Common myeloid progenitor, CD34-positive (primary cell): Measurements from ENCODE around the gene MYO6.
A peak's percentile ranks its signal among the peaks of the same experiment; 100 is the strongest.

Source experiments
- CTCF ChIA-PET: fragments of 350-600 bp; sonication (Branson Sonifier 250); formaldehyde crosslinking; loops from one replicate; lab custom pipeline; 2021; ENCODE audit warnings: antibody characterized with exemption; lab: Charles Lee
- POLR2A ChIA-PET: fragments of 350-600 bp; sonication (Branson Sonifier 250); formaldehyde crosslinking; loops from one replicate; lab custom pipeline; 2021; ENCODE audit warnings: antibody characterized with exemption; lab: Charles Lee
- DNase-seq, 3 donors: peaks; one replicate each; pipeline versions ENCODE4 v3.0.0 to v3.0.0-alpha.2; 2013
- H3K27ac ChIP-seq, 2 experiments: 1 replicate in 1 of 2; 2 replicates in 1 of 2; pipeline ENCODE4 v1.7.0; 2013; ENCODE audit warnings: inconsistent platforms in 2 of 2, low read length in 2 of 2, mild to moderate bottlenecking in 2 of 2, low read depth in 1 of 2, moderate library complexity in 1 of 2; ENCODE audit not compliant: severe bottlenecking in 2 of 2, insufficient read depth in 1 of 2, poor library complexity in 1 of 2
- H3K27me3 ChIP-seq, 5 experiments: replicated peaks in 2 of 5; 1 replicate in 3 of 5; 2 replicates in 2 of 5; pipeline versions ENCODE4 v1.6.1 to v1.7.0; 2013; ENCODE audit warnings: low read length in 4 of 5, mild to moderate bottlenecking in 2 of 5, moderate library complexity in 2 of 5, inconsistent platforms in 1 of 5; ENCODE audit not compliant: insufficient read depth in 5 of 5, control insufficient read depth in 4 of 5
- H3K36me3 ChIP-seq, 4 experiments: 1 replicate in 2 of 4; 2 replicates in 2 of 4; pipeline versions ENCODE4 v1.6.1 to v1.7.0; 2013; ENCODE audit warnings: low read length in 3 of 4, control low read depth in 1 of 4, mild to moderate bottlenecking in 1 of 4; ENCODE audit not compliant: control insufficient read depth in 4 of 4, insufficient read depth in 4 of 4
- H3K4me1 ChIP-seq, 4 experiments: 1 replicate in 3 of 4; 2 replicates in 1 of 4; pipeline versions ENCODE4 v1.6.1 to v1.7.1; 2013; ENCODE audit warnings: low read length in 3 of 4, mild to moderate bottlenecking in 3 of 4, control low read depth in 1 of 4, inconsistent platforms in 1 of 4, moderate library complexity in 1 of 4; ENCODE audit not compliant: control insufficient read depth in 4 of 4, insufficient read depth in 4 of 4; ENCODE audit errors: control extremely low read depth in 1 of 4
- H3K4me3 ChIP-seq, 7 experiments: 1 replicate in 4 of 7; 2 replicates in 3 of 7; pipeline versions ENCODE4 v1.5.1 to v1.7.0; 2013; ENCODE audit warnings: mild to moderate bottlenecking in 7 of 7, low read length in 6 of 7, moderate library complexity in 6 of 7, inconsistent platforms in 2 of 7, low read depth in 2 of 7, control low read depth in 1 of 7; ENCODE audit not compliant: insufficient read depth in 4 of 7, control insufficient read depth in 1 of 7; ENCODE audit errors: extremely low read depth in 1 of 7
- H3K9me3 ChIP-seq, 5 experiments: 1 replicate in 4 of 5; 2 replicates in 1 of 5; pipeline versions ENCODE4 v1.6.1 to v1.7.1; 2013; ENCODE audit warnings: low read length in 4 of 5, mild to moderate bottlenecking in 2 of 5, inconsistent platforms in 1 of 5, low read depth in 1 of 5, moderate library complexity in 1 of 5; ENCODE audit not compliant: control insufficient read depth in 4 of 5, insufficient read depth in 2 of 5; ENCODE audit errors: control extremely low read depth in 1 of 5
- WGBS: methylation state at CpG from one replicate; pipeline ENCODE4 v1.1.5; 2013; ENCODE audit not compliant: insufficient coverage; 5-methylcytosine and 5-hydroxymethylcytosine counted together

MYO6 gene

GRCh38 chr6:75855052-75855451 is 106.0 kb downstream of the MYO6 start:
- POLR2A ChIA-PET: no interaction called here
- Histone ChIP-seq H3K9me3 (no peaks in the 10 kb centered on the region), H3K36me3 (no peaks in the 10 kb centered on the region), H3K27ac (no peak overlapping the region), H3K27me3 (peaks cover 0 to 2% (median 0%) of the 10 kb centered on the region in 5 experiments), H3K4me1 (no peaks in the 10 kb centered on the region), H3K4me3 (no peak overlapping the region)
- CTCF ChIA-PET: no interaction called here
- WGBS: 0% methylated on average over 1 of the region's 1 CpG
- DNase-seq: peak; percentile 58 to 73 (median 68)

GRCh38 chr6:75856902-75857301 is 107.9 kb downstream of the MYO6 start:
- Histone ChIP-seq H3K27me3 (peaks cover 0 to 4% (median 0%) of the 10 kb centered on the region in 5 experiments), H3K9me3 (no peaks in the 10 kb centered on the region), H3K4me1 (no peaks in the 10 kb centered on the region), H3K27ac (no peak overlapping the region), H3K4me3 (no peak overlapping the region), H3K36me3 (no peaks in the 10 kb centered on the region)
- 100% methylated on average over 1 of the region's 1 CpG for WGBS
- ChIA-PET POLR2A (no interaction called here), CTCF (no interaction called here)
- no peak for DNase-seq

GRCh38 chr6:75863001-75863400 is 114.0 kb downstream of the MYO6 start:
- no peak for DNase-seq
- ChIA-PET CTCF (no interaction called here), POLR2A (no interaction called here)
- Histone ChIP-seq H3K9me3 (no peaks in the 10 kb centered on the region), H3K36me3 (no peaks in the 10 kb centered on the region), H3K4me3 (no peak overlapping the region), H3K4me1 (no peaks in the 10 kb centered on the region), H3K27ac (no peak overlapping the region), H3K27me3 (peaks cover 0 to 2% (median 2%) of the 10 kb centered on the region in 5 experiments)
- 98% methylated on average over 3 of the region's 3 CpGs for WGBS

- H3K36me3 ChIP-seq: no peaks in the 10 kb centered on the region
- no peak overlapping the region for H3K4me3 ChIP-seq
- POLR2A ChIA-PET: no interaction called here
- peaks cover 0 to 2% (median 2%) of the 10 kb centered on the region in 5 experiments for H3K27me3 ChIP-seq
- CTCF ChIA-PET: no interaction called here
- WGBS: 100% methylated on average over 1 of the region's 3 CpGs
- H3K9me3 ChIP-seq: no peaks in the 10 kb centered on the region
- no peak for DNase-seq
- no peaks in the 10 kb centered on the region for H3K4me1 ChIP-seq
- H3K27ac ChIP-seq: no peak overlapping the region
Observed at GRCh38 chr6:75863784-75864183, 114.7 kb downstream of the MYO6 start.

- ChIA-PET CTCF (no interaction called here), POLR2A (no interaction called here)
- H3K9me3 ChIP-seq: no peaks in the 10 kb centered on the region
- no peak overlapping the region for H3K4me3 ChIP-seq
- DNase-seq: no peak
- peaks cover 0 to 2% (median under 1%) of the 10 kb centered on the region in 5 experiments for H3K27me3 ChIP-seq
- no peaks in the 10 kb centered on the region for H3K4me1 ChIP-seq
- no peaks in the 10 kb centered on the region for H3K36me3 ChIP-seq
- no CpG with 5 or more reads among the region's 2 CpGs for WGBS
- no peak overlapping the region for H3K27ac ChIP-seq
Observed at GRCh38 chr6:75864446-75864845, 115.4 kb downstream of the MYO6 start.

- POLR2A ChIA-PET: no interaction called here
- H3K9me3 ChIP-seq: no peaks in the 10 kb centered on the region
- no peak overlapping the region for H3K27ac ChIP-seq
- CTCF ChIA-PET: no interaction called here
- H3K4me1 ChIP-seq: no peaks in the 10 kb centered on the region
- no peaks in the 10 kb centered on the region for H3K27me3 ChIP-seq
- no peak overlapping the region for H3K4me3 ChIP-seq
- H3K36me3 ChIP-seq: no peaks in the 10 kb centered on the region
- WGBS: no CpG with 5 or more reads among the region's 1 CpG
- DNase-seq: no peak
Observed at GRCh38 chr6:75870389-75870788, 121.3 kb downstream of the MYO6 start.

GRCh38 chr6:75874224-75874623 is 125.2 kb downstream of the MYO6 start:
- ChIA-PET CTCF (no interaction called here), POLR2A (no interaction called here)
- Histone ChIP-seq H3K27ac (no peak overlapping the region), H3K36me3 (no peaks in the 10 kb centered on the region), H3K4me3 (no peak overlapping the region), H3K27me3 (no peaks in the 10 kb centered on the region), H3K4me1 (no peaks in the 10 kb centered on the region), H3K9me3 (no peaks in the 10 kb centered on the region)
- 100% methylated on average over 1 of the region's 2 CpGs for WGBS
- DNase-seq: no peak
